IMR-90 (cell line): ENCODE results near the gene RNF125. TPM values are rescaled to one million over a fixed set of nuclear protein-coding genes. Genes with fewer than 3 reads are reported as not detected.

ENCODE experiments used
- ATAC-seq: fragments of 200-7000 bp; cut with Tn5 transposase; 2 replicates; pipeline ENCODE4 v1.9.1; 2020; ENCODE audit warnings: low read depth, mild to moderate bottlenecking, moderate library complexity
- BruUV-seq: library from RNA; stranded (reverse); fragments of 400-500 nt; replicated peaks from 2 replicates; lab custom pipeline; 2021; lab: Mats Ljungman, UMichigan
- CTCF ChIA-PET: fragments of 300-600 bp; formaldehyde crosslinking; extraction: SDS; loops from one replicate; lab custom pipeline; 2021; ENCODE audit warnings: antibody characterized with exemption; lab: Yijun Ruan, JAX
- POLR2A ChIA-PET: fragments of 300-600 bp; sonication (Branson Sonifier 250); formaldehyde crosslinking; loops from one replicate; lab custom pipeline; 2022; ENCODE audit warnings: antibody characterized with exemption; ENCODE audit not compliant: unreplicated experiment; lab: Charles Lee
- DNase-seq: peaks from one replicate; pipeline ENCODE4 v3.0.0; 2013
- H2AFZ ChIP-seq: replicated peaks from 2 replicates; pipeline ENCODE3; 2013; ENCODE audit warnings: low read length, mild to moderate bottlenecking; ENCODE audit not compliant: poor library complexity
- H2AK5ac ChIP-seq: 2 replicates; pipeline ENCODE4 v1.6.1; 2013; ENCODE audit warnings: low read depth, low read length, inconsistent platforms
- H2AK9ac ChIP-seq: replicated peaks from 2 replicates; pipeline ENCODE3; 2013; ENCODE audit warnings: mild to moderate bottlenecking, low read depth, low read length, moderate library complexity; ENCODE audit not compliant: poor library complexity
- H2BK120ac ChIP-seq: 2 replicates; pipeline ENCODE4 v1.6.1; 2013; ENCODE audit warnings: low read depth, low read length, inconsistent platforms
- H2BK15ac ChIP-seq: 3 replicates; pipeline ENCODE4 v1.6.1; 2013; ENCODE audit warnings: low read depth, low read length, inconsistent platforms
- H2BK20ac ChIP-seq: 2 replicates; pipeline ENCODE4 v1.6.1; 2013; ENCODE audit warnings: low read depth, mild to moderate bottlenecking, inconsistent platforms, low read length, moderate library complexity
- H2BK5ac ChIP-seq: 2 replicates; pipeline ENCODE4 v1.6.1; 2013; ENCODE audit warnings: mild to moderate bottlenecking, low read depth, low read length, inconsistent platforms; ENCODE audit not compliant: poor library complexity, severe bottlenecking
- H3K14ac ChIP-seq: replicated peaks from 2 replicates; pipeline ENCODE4 v1.6.1; 2013; ENCODE audit warnings: low read depth, low read length, inconsistent platforms
- H3K18ac ChIP-seq: 2 replicates; pipeline ENCODE4 v1.6.1; 2013; ENCODE audit warnings: low read depth, low read length, control low read depth
- H3K23ac ChIP-seq: 2 replicates; pipeline ENCODE4 v1.6.1; 2013; ENCODE audit warnings: low read depth, low read length, inconsistent platforms
- H3K27ac ChIP-seq: 2 replicates; pipeline ENCODE4 v1.5.1; 2013; ENCODE audit warnings: mild to moderate bottlenecking, control low read depth, low read length; ENCODE audit not compliant: insufficient read depth
- H3K27me3 ChIP-seq: 2 replicates; pipeline ENCODE4 v1.6.1; 2013; ENCODE audit warnings: low read length; ENCODE audit not compliant: control insufficient read depth, insufficient read depth
- H3K36me3 ChIP-seq: 2 replicates; pipeline ENCODE4 v1.6.1; 2013; ENCODE audit warnings: low read length, mixed read lengths; ENCODE audit not compliant: control insufficient read depth, insufficient read depth
- H3K4ac ChIP-seq: 2 replicates; pipeline ENCODE4 v1.6.1; 2013; ENCODE audit warnings: low read depth, low read length, inconsistent platforms
- H3K4me1 ChIP-seq: 2 replicates; pipeline ENCODE4 v1.6.1; 2013; ENCODE audit warnings: low read length, mixed read lengths; ENCODE audit not compliant: control insufficient read depth, insufficient read depth
- H3K4me2 ChIP-seq: 2 replicates; pipeline ENCODE4 v1.6.1; 2013; ENCODE audit warnings: low read depth, mild to moderate bottlenecking, control low read depth, low read length, moderate library complexity
- H3K4me3 ChIP-seq: 2 replicates; pipeline ENCODE4 v1.5.1; 2013; ENCODE audit warnings: low read depth, mild to moderate bottlenecking, control low read depth, low read length, moderate library complexity; ENCODE audit not compliant: insufficient read depth
- H3K56ac ChIP-seq: 2 replicates; pipeline ENCODE4 v1.6.1; 2013; ENCODE audit warnings: low read length, inconsistent platforms; ENCODE audit not compliant: insufficient read depth; ENCODE audit errors: extremely low read depth
- H3K79me1 ChIP-seq, 2 experiments: 2 replicates each; pipeline ENCODE4 v1.6.1; 2013; ENCODE audit warnings: low read length in 2 of 2, inconsistent platforms in 1 of 2, low read depth in 1 of 2
- H3K9ac ChIP-seq: 2 replicates; pipeline ENCODE4 v1.6.1; 2013; ENCODE audit warnings: low read depth, low read length, control low read depth
- H3K9me1 ChIP-seq: 2 replicates; pipeline ENCODE4 v1.6.1; 2013; ENCODE audit warnings: low read length, inconsistent platforms; ENCODE audit not compliant: insufficient read depth
- H3K9me3 ChIP-seq: 2 replicates; pipeline ENCODE4 v1.6.1; 2013; ENCODE audit warnings: low read length; ENCODE audit not compliant: control insufficient read depth, insufficient read depth
- H4K20me1 ChIP-seq: 2 replicates; pipeline ENCODE4 v1.6.1; 2013; ENCODE audit warnings: low read length, inconsistent platforms; ENCODE audit not compliant: insufficient read depth
- H4K5ac ChIP-seq: 2 replicates; pipeline ENCODE4 v1.6.1; 2013; ENCODE audit warnings: mild to moderate bottlenecking, low read depth, low read length, control low read depth
- H4K8ac ChIP-seq, 2 experiments: 2 replicates each; pipeline ENCODE4 v1.6.1; 2013; ENCODE audit warnings: low read depth in 2 of 2, low read length in 2 of 2, control low read depth in 1 of 2, inconsistent platforms in 1 of 2
- H4K91ac ChIP-seq: 2 replicates; pipeline ENCODE4 v1.6.1; 2013; ENCODE audit warnings: low read depth, low read length, inconsistent platforms; ENCODE audit not compliant: insufficient read depth
- BHLHE40 ChIP-seq: fragments of 150-350 bp; IDR thresholded peaks from 2 replicates; pipeline ENCODE4 v1.6.1; 2016; ENCODE audit warnings: mild to moderate bottlenecking, low read depth, low read length
- CEBPB ChIP-seq: IDR thresholded peaks from 2 replicates; pipeline ENCODE4 v1.6.1; 2012; ENCODE audit warnings: low read depth, low read length, improper control_type of control experiment
- CHD1 ChIP-seq: IDR thresholded peaks from 2 replicates; pipeline ENCODE4 v1.6.1; 2012; ENCODE audit warnings: low read depth, low read length, improper control_type of control experiment
- CTCF ChIP-seq: conservative IDR thresholded peaks from 2 replicates; pipeline ENCODE4 v1.5.1; 2012; ENCODE audit warnings: mild to moderate bottlenecking, low read depth, low read length, improper control_type of control experiment
- ELK1 ChIP-seq: fragments of 150-350 bp; IDR thresholded peaks from 2 replicates; pipeline ENCODE4 v1.6.1; 2016; ENCODE audit warnings: low read depth, mild to moderate bottlenecking, low read length, moderate library complexity, borderline replicate concordance
- FOS ChIP-seq: fragments of 150-350 bp; IDR thresholded peaks from 2 replicates; pipeline ENCODE4 v1.6.1; 2016; ENCODE audit warnings: low read depth, low read length
- MAZ ChIP-seq: IDR thresholded peaks from 2 replicates; pipeline ENCODE4 v1.6.1; 2012; ENCODE audit warnings: low read depth, mild to moderate bottlenecking, low read length, improper control_type of control experiment, moderate library complexity, borderline replicate concordance
- MXI1 ChIP-seq: IDR thresholded peaks from 2 replicates; pipeline ENCODE4 v1.6.1; 2012; ENCODE audit warnings: low read depth, mild to moderate bottlenecking, low read length, moderate library complexity, borderline replicate concordance
- RAD21 ChIP-seq: IDR thresholded peaks from 2 replicates; pipeline ENCODE4 v1.6.1; 2012; ENCODE audit warnings: low read length, improper control_type of control experiment
- RCOR1 ChIP-seq: IDR thresholded peaks from 2 replicates; pipeline ENCODE4 v1.6.1; 2012; ENCODE audit warnings: mild to moderate bottlenecking, low read length, improper control_type of control experiment; ENCODE audit not compliant: insufficient replicate concordance
- RFX5 ChIP-seq: IDR thresholded peaks from 2 replicates; pipeline ENCODE4 v1.8.0; 2012; ENCODE audit warnings: low read depth, mild to moderate bottlenecking, low read length, moderate library complexity
- SMC3 ChIP-seq: fragments of 150-350 bp; IDR thresholded peaks from 2 replicates; pipeline ENCODE4 v1.6.1; 2016; ENCODE audit warnings: low read depth, mild to moderate bottlenecking, antibody characterized with exemption, low read length, moderate library complexity
- USF2 ChIP-seq: fragments of 150-350 bp; IDR thresholded peaks from 2 replicates; pipeline ENCODE4 v1.6.1; 2017; ENCODE audit warnings: mild to moderate bottlenecking, antibody characterized with exemption, low read length, low read depth
- WGBS, 2 experiments: methylation state at CpG; one replicate each; pipeline versions ENCODE4 v1.1.5 to v1.1.7; 2013; ENCODE audit warnings: missing lambda C conversion rate in 2 of 2; ENCODE audit not compliant: insufficient read length in 1 of 2; ENCODE audit errors: extremely low coverage in 2 of 2; 5-methylcytosine and 5-hydroxymethylcytosine counted together
- dilution Hi-C: fragments of 300-500 bp; cut with HindIII; formaldehyde crosslinking; loops from one replicate; pipeline ENCODE4 v1.14.3; 2018; ENCODE audit warnings: low sequenced_read_pairs; ENCODE audit not compliant: unreplicated experiment
- in situ Hi-C: fragments of 300-500 bp; cut with MboI; formaldehyde crosslinking; loops from 3 replicates; pipeline ENCODE4 v1.14.3; 2019; ENCODE audit warnings: low sequenced_read_pairs, inconsistent platforms, mixed read lengths
- intact Hi-C: fragments of 100-400 bp; cut with micrococcal nuclease; formaldehyde crosslinking; loops from 2 replicates; pipeline ENCODE4 v1.10.0; 2022
- polyA plus RNA-seq, 3 experiments: library from polyadenylated mRNA; depleted of rRNA; stranded (reverse); fragments of >200 nt; gene quantifications; 2 replicates each; pipeline ENCODE4 v1.2.3, GENCODE V29; 2012; ENCODE audit warnings: low replicate concordance in 1 of 3
- total RNA-seq: library from RNA; depleted of rRNA; stranded (reverse); fragments of >200 nt; gene quantifications from 2 replicates; pipeline ENCODE4 v1.2.3, GENCODE V29; 2012

The RNF125 gene
- total and polyA plus RNA-seq, 2 of the 4 experiments (the other 2 are of a cell fraction) = under 0.01 to 0.10 TPM

DNA sequence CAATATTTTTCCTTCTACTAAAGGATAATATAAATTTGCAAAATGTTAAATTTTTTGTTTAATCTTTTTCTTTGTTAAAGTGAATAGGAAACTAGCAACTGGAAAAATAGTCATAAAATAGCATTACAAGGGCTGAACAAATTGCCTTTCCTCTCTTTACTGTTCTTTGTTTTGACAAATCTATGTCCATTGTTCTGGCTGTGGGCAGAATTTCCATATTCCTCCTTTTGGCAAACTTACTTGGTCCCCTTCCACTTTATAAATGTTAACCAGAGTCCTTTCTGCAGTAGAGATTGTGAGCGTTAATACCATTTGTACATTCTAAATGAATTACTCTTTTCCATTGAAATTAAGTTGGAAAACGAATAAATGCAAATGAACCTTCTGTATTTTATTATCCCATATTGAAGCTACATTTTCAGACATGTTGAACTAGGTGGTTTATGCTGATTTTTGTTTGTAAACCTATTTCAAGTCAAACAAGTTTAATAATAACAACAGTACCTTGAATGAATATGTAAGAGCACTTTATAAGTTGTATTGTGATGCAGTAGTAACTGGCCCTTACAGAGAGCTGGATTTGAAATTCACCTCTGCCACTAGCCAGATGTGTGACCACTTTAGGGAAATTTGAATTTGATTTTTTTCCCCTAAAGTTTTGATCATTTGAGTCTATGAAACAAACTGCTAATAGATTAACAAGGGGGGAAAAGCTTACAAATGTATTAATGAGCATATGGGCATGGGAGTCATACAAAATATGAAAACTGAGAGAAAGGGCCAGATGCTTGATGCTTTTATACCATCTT, 3.3 kb downstream of the RNF125 start:
- H4K20me1 ChIP-seq = no peaks in the 10 kb centered on the region
- H3K4me2 ChIP-seq = no peak overlapping the region
- H4K5ac ChIP-seq = no peak overlapping the region
- H3K14ac ChIP-seq = no peak overlapping the region
- no peak overlapping the region for H2AFZ ChIP-seq
- H3K4ac ChIP-seq = no peak overlapping the region
- no peak overlapping the region for H2AK5ac ChIP-seq
- H3K79me1 ChIP-seq = no peaks in the 10 kb centered on the region
- intact Hi-C loops (no loop called here), dilution Hi-C loops (no loop called here), in situ Hi-C loops (no loop called here)
- no peak for TF ChIP-seq FOS
- TF ChIP-seq ELK1 = no peak
- no peak for TF ChIP-seq RCOR1
- no peak for TF ChIP-seq SMC3
- TF ChIP-seq MAZ = no peak
- no peak for TF ChIP-seq RAD21
- no peak for TF ChIP-seq CEBPB
- no peak for TF ChIP-seq CHD1
- TF ChIP-seq USF2 = no peak
- no peak for TF ChIP-seq MXI1
- TF ChIP-seq RFX5 = no peak
- no peak for TF ChIP-seq CTCF
- TF ChIP-seq BHLHE40 = no peak
- no peak overlapping the region for H2AK9ac ChIP-seq
- no TSS peak for BruUV-seq
- H3K4me1 ChIP-seq = peaks cover 2% of the 10 kb centered on the region; the same call in 1 of the 2 replicates
- H2BK5ac ChIP-seq = no peak overlapping the region
- H2BK120ac ChIP-seq = no peak overlapping the region
- H3K36me3 ChIP-seq = no peaks in the 10 kb centered on the region
- H3K27me3 ChIP-seq = peaks cover 8% of the 10 kb centered on the region
- H3K9me1 ChIP-seq = no peaks in the 10 kb centered on the region
- WGBS, 2 experiments = no CpG with 5 or more reads among the region's 2 CpGs
- no peak overlapping the region for H3K18ac ChIP-seq
- no peak overlapping the region for H4K91ac ChIP-seq
- no peak overlapping the region for H2BK20ac ChIP-seq
- CTCF ChIA-PET = no interaction called here
- POLR2A ChIA-PET = no interaction called here
- no peak overlapping the region for H4K8ac ChIP-seq
- no peak overlapping the region for H2BK15ac ChIP-seq
- ATAC-seq (no peak), DNase-seq (no peak)
- H3K9me3 ChIP-seq = no peaks in the 10 kb centered on the region
- no peak overlapping the region for H3K27ac ChIP-seq
- no peak overlapping the region for H3K56ac ChIP-seq
- H3K9ac ChIP-seq = no peak overlapping the region
- no peak overlapping the region for H3K23ac ChIP-seq
- H3K4me3 ChIP-seq = no peak overlapping the region
